HG03571 (cell line): Measurements from ENCODE around the gene KRTAP5-9.
"Not testable (repeated sequence)": the region's sequence is repeated elsewhere in the genome, so short reads cannot be mapped to it uniquely, and the experiment has no call there.

Experiments used
- ATAC-seq: cut with Tn5 transposase; IDR thresholded peaks from one replicate; pipeline ENCODE4 v1.9.1; 2021; ENCODE audit not compliant: unreplicated experiment

The KRTAP5-9 gene

GRCh38 chr11:71557257-71557656 is 9.0 kb downstream of the KRTAP5-9 start:
- ATAC-seq, result no peak

GRCh38 chr11:71558996-71559395 is 10.8 kb downstream of the KRTAP5-9 start:
- no peak for ATAC-seq

GRCh38 chr11:71562120-71562519 is 13.9 kb downstream of the KRTAP5-9 start:
- ATAC-seq, result no peak

GRCh38 chr11:71563406-71563805 is 15.2 kb downstream of the KRTAP5-9 start:
- no peak for ATAC-seq

- ATAC-seq, result no peak
Measured at GRCh38 chr11:71564430-71564829, 16.2 kb downstream of the KRTAP5-9 start.

- no peak for ATAC-seq
Measured at GRCh38 chr11:71565263-71565662, 17.0 kb downstream of the KRTAP5-9 start, which contains the start of gene KRTAP5-10. Gene KRTAP5-10 (plus strand): TSS chr11:71565563. CDS start chr11:71565588, 25 bp downstream.

- no peak for ATAC-seq
Measured at GRCh38 chr11:71566081-71566620, 17.9 kb downstream of the KRTAP5-9 start.

GRCh38 chr11:71566626-71567599 is 18.7 kb downstream of the KRTAP5-9 start:
- ATAC-seq, result not testable (repeated sequence)

GRCh38 chr11:71567633-71568032 is 19.4 kb downstream of the KRTAP5-9 start:
- not testable (repeated sequence) for ATAC-seq

GRCh38 chr11:71568704-71569349 is 20.6 kb downstream of the KRTAP5-9 start:
- no peak for ATAC-seq

- ATAC-seq, result not testable (repeated sequence)
Measured at GRCh38 chr11:71571101-71571850, 23.1 kb downstream of the KRTAP5-9 start.

GRCh38 chr11:71572811-71573210 is 24.6 kb downstream of the KRTAP5-9 start:
- no peak for ATAC-seq

GRCh38 chr11:71574418-71574817 is 26.2 kb downstream of the KRTAP5-9 start:
- ATAC-seq, result no peak

- no peak for ATAC-seq
Measured at GRCh38 chr11:71575723-71576424, 27.7 kb downstream of the KRTAP5-9 start.

GRCh38 chr11:71576688-71577465 is 28.7 kb downstream of the KRTAP5-9 start:
- not testable (repeated sequence) for ATAC-seq

- no peak for ATAC-seq
Measured at GRCh38 chr11:71577469-71578004, 29.3 kb downstream of the KRTAP5-9 start.

- not testable (repeated sequence) for ATAC-seq
Measured at GRCh38 chr11:71579513-71579912, 31.3 kb downstream of the KRTAP5-9 start.

- ATAC-seq, result no peak
Measured at GRCh38 chr11:71580057-71581003, 32.1 kb downstream of the KRTAP5-9 start.
